ENCODE data around the gene GLRX3. TPM values are rescaled to one million over a fixed set of nuclear protein-coding genes. Genes with fewer than 3 reads are reported as not detected.
A peak's percentile ranks its signal among the peaks of the same experiment; 100 is the strongest.

The GLRX3 gene
- total and polyA plus RNA-seq, 4 donors = 37.6 to 71.1 (median 57.5) TPM

GRCh38 chr10:130175074-130175473 lies 38.9 kb downstream of the GLRX3 start:
- Histone ChIP-seq H3K4me1 (ENCODE audit: control insufficient read depth in 5 of 5, insufficient read depth in 5 of 5, low read length in 5 of 5) (peaks cover 0 to 10% (median 4%) of the 10 kb centered on the region in 5 donors), H3K27me3 (ENCODE audit: control insufficient read depth in 3 of 3, insufficient read depth in 3 of 3, low read length in 2 of 3) (no peaks in the 10 kb centered on the region), H3K4me3 (no peak overlapping the region), H3K9ac (ENCODE audit: insufficient read depth in 1 of 2, low read length in 2 of 2) (no peak overlapping the region), H3K27ac (ENCODE audit: low read depth in 1 of 2, low read length in 1 of 2) (no peak overlapping the region), H3K36me3 (ENCODE audit: control insufficient read depth in 4 of 4, insufficient read depth in 4 of 4, low read length in 4 of 4) (peaks cover 12 to 27% (median 15%) of the 10 kb centered on the region in 4 donors), H3K9me3 (ENCODE audit: control insufficient read depth in 4 of 4, insufficient read depth in 3 of 4, low read length in 3 of 4) (no peaks in the 10 kb centered on the region)
- TF ChIP-seq, protein P1, sequence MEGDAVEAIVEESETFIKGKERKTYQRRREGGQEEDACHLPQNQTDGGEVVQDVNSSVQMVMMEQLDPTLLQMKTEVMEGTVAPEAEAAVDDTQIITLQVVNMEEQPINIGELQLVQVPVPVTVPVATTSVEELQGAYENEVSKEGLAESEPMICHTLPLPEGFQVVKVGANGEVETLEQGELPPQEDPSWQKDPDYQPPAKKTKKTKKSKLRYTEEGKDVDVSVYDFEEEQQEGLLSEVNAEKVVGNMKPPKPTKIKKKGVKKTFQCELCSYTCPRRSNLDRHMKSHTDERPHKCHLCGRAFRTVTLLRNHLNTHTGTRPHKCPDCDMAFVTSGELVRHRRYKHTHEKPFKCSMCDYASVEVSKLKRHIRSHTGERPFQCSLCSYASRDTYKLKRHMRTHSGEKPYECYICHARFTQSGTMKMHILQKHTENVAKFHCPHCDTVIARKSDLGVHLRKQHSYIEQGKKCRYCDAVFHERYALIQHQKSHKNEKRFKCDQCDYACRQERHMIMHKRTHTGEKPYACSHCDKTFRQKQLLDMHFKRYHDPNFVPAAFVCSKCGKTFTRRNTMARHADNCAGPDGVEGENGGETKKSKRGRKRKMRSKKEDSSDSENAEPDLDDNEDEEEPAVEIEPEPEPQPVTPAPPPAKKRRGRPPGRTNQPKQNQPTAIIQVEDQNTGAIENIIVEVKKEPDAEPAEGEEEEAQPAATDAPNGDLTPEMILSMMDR (IDR thresholded peaks at IDR 0.05; ENCODE audit: control extremely low read depth, extremely low read depth) = no peak
- WGBS, 2 donors = 93 to 94% methylated on average over 4 of the region's 4 CpGs
- ATAC-seq (ENCODE audit: insufficient read depth, low FRiP score) (no peak), DNase-seq (no peak)

- WGBS, 2 donors = 88 to 92% methylated on average over 7 of the region's 7 CpGs
- DNase-seq = no peak
- no peaks in the 10 kb centered on the region for H3K9me3 ChIP-seq (ENCODE audit: control insufficient read depth in 4 of 4, insufficient read depth in 3 of 4, low read length in 3 of 4)
- H3K27me3 ChIP-seq (ENCODE audit: control insufficient read depth in 3 of 3, insufficient read depth in 3 of 3, low read length in 2 of 3) = no peaks in the 10 kb centered on the region
- no peak overlapping the region for H3K4me3 ChIP-seq
- H3K9ac ChIP-seq (ENCODE audit: insufficient read depth in 1 of 2, low read length in 2 of 2) = no peak overlapping the region
- H3K27ac ChIP-seq (ENCODE audit: low read depth in 1 of 2, low read length in 1 of 2) = no peak overlapping the region
- TF ChIP-seq, protein P1 (IDR thresholded peaks at IDR 0.05; ENCODE audit: control extremely low read depth, extremely low read depth) = no peak
- ATAC-seq (ENCODE audit: insufficient read depth, low FRiP score) = no peak
- H3K4me1 ChIP-seq (ENCODE audit: control insufficient read depth in 5 of 5, insufficient read depth in 5 of 5, low read length in 5 of 5) = peaks cover 0 to 10% (median 5%) of the 10 kb centered on the region in 5 donors
- H3K36me3 ChIP-seq (ENCODE audit: control insufficient read depth in 4 of 4, insufficient read depth in 4 of 4, low read length in 4 of 4) = peaks cover 16 to 33% (median 24%) of the 10 kb centered on the region in 4 donors
Observed at GRCh38 chr10:130177250-130177649, 41.1 kb downstream of the GLRX3 start.

DNA sequence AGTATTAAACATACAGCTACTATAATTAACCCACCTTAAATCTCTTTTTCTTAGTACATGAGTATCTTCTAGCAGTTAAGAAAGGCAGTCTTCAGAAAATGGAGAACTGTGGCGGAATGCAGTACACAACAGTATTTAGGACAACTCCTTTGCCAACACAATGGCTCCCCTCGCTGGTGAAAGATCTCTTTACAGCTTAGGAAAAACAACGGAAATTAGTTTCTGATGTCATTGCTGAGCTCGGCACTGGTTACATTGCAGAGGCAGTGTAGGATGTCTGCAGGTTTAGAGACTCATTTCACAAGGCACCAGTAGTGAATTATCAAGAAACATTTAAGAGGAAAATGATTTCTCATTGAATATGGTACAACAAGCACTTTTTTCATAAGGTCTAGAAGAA lies 43.4 kb downstream of the GLRX3 start:
- TF ChIP-seq, protein P1 (IDR thresholded peaks at IDR 0.05; ENCODE audit: control extremely low read depth, extremely low read depth) = peak; percentile 6
- H3K4me3 ChIP-seq = no peak overlapping the region
- peak; percentile 66 to 89 (median 87) for DNase-seq
- peak; percentile 53 for ATAC-seq (ENCODE audit: insufficient read depth, low FRiP score)
- H3K9me3 ChIP-seq (ENCODE audit: control insufficient read depth in 4 of 4, insufficient read depth in 3 of 4, low read length in 3 of 4) = no peaks in the 10 kb centered on the region
- no peaks in the 10 kb centered on the region for H3K27me3 ChIP-seq (ENCODE audit: control insufficient read depth in 3 of 3, insufficient read depth in 3 of 3, low read length in 2 of 3)
- H3K9ac ChIP-seq (ENCODE audit: insufficient read depth in 1 of 2, low read length in 2 of 2) = no peak overlapping the region
- peaks cover 26 to 37% (median 32%) of the 10 kb centered on the region in 4 donors for H3K36me3 ChIP-seq (ENCODE audit: control insufficient read depth in 4 of 4, insufficient read depth in 4 of 4, low read length in 4 of 4)
- 50 to 55% methylated on average over 4 of the region's 4 CpGs for WGBS, 2 donors
- H3K27ac ChIP-seq (ENCODE audit: low read depth in 1 of 2, low read length in 1 of 2) = no peak overlapping the region
- H3K4me1 ChIP-seq (ENCODE audit: control insufficient read depth in 5 of 5, insufficient read depth in 5 of 5, low read length in 5 of 5) = peaks cover 0 to 4% (median 0%) of the 10 kb centered on the region in 5 donors

DNA sequence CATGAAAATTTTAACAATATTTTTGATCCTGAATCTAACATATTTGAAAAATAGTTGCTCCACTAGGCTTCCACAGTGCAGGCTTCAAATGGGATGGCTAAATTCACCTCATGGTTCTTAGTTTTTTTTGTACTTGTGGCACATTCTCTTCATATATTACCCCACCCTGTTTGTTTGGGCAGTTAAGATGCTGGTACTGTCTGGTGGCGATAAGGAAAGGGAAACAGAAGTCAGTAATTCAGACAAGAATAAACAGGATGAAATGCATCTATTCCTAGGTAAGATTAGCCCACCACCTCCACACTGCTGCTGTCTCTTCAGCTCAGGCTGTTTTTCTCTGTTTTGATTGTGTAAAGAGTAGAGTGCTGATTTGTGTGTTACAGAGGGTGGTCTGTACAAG lies 44.2 kb downstream of the GLRX3 start:
- Histone ChIP-seq H3K9me3 (ENCODE audit: control insufficient read depth in 4 of 4, insufficient read depth in 3 of 4, low read length in 3 of 4) (no peaks in the 10 kb centered on the region), H3K4me3 (no peak overlapping the region), H3K4me1 (ENCODE audit: control insufficient read depth in 5 of 5, insufficient read depth in 5 of 5, low read length in 5 of 5) (peaks cover 0 to 4% (median 0%) of the 10 kb centered on the region in 5 donors), H3K27ac (ENCODE audit: low read depth in 1 of 2, low read length in 1 of 2) (no peak overlapping the region), H3K9ac (ENCODE audit: insufficient read depth in 1 of 2, low read length in 2 of 2) (no peak overlapping the region), H3K27me3 (ENCODE audit: control insufficient read depth in 3 of 3, insufficient read depth in 3 of 3, low read length in 2 of 3) (no peaks in the 10 kb centered on the region), H3K36me3 (ENCODE audit: control insufficient read depth in 4 of 4, insufficient read depth in 4 of 4, low read length in 4 of 4) (peaks cover 26 to 37% (median 31%) of the 10 kb centered on the region in 4 donors)
- TF ChIP-seq, protein P1 (IDR thresholded peaks at IDR 0.05; ENCODE audit: control extremely low read depth, extremely low read depth) = no peak
- ATAC-seq (ENCODE audit: insufficient read depth, low FRiP score) = no peak
- DNase-seq = no peak
- WGBS, 2 donors = 78% methylated on average over 1 of the region's 1 CpG

All from lung (tissue), 12 donors.